ENCODE data around the gene FASTK.
"Not testable (repeated sequence)": the region's sequence is repeated elsewhere in the genome, so short reads cannot be mapped to it uniquely, and the experiment has no call there.

The FASTK gene

DNA sequence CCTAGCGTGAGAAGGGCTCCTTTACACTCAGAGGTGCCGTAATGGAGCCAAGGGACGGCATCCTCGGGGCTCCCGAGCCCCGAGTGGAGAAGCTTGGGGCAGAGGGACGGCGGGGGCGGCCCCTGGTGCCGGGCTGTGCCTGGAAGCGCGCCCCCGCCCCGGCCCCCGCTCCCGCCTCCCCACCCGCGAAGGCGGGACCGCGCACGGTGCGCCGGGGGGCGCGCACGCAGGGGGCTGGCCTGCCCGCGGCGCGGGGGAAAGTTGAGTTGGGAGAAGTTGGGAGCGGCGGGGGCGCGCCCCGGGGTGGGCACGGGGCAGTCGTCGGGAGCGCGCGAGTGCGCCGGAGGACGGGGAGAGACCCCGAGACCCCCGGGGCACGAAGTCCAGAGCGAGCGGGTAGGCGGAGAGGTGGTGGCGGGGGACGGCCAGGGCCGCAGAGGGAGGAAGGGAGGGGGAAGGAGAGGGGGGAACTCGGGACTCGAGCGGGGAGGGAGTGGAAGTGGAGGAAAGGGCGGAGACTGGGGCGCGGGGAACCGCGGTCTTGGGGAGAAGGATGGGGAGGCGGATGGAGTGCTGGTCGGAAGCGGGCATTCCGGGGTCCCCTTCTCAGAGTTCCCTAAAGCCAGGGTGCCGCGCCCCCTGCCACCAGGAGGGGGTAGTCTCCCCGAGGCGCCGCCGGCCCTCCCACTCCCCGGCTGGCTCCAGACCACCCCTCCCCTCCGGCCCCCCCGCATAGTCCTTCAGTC, 21.1 kb downstream of the FASTK start, which contains the start of gene SLC4A2:
SLC4A2 (plus strand) TSS at position 223 of the 746 bp plus-strand sequence. CDS start 2,399 bp downstream, outside the sequence.
- in situ Hi-C loops (cut with HindIII; ENCODE audit: low pct_ligation_motif_present, low pct_unique_long_range_greater_than_20kb, low sequenced_read_pairs), result no loop called here
- DNase-seq, result peak; percentile 87

GRCh38 chr7:151058781-151059366, 21.7 kb downstream of the FASTK start:
- in situ Hi-C loops (cut with HindIII; ENCODE audit: low pct_ligation_motif_present, low pct_unique_long_range_greater_than_20kb, low sequenced_read_pairs), result no loop called here
- DNase-seq, result peak; percentile 50

- in situ Hi-C loops (cut with HindIII; ENCODE audit: low pct_ligation_motif_present, low pct_unique_long_range_greater_than_20kb, low sequenced_read_pairs), result no loop called here
- peak; percentile 100 for DNase-seq
Observed at GRCh38 chr7:151057989-151058780, 22.4 kb downstream of the FASTK start.

- DNase-seq, result no peak
- in situ Hi-C loops (cut with HindIII; ENCODE audit: low pct_ligation_motif_present, low pct_unique_long_range_greater_than_20kb, low sequenced_read_pairs), result no loop called here
Observed at GRCh38 chr7:151057506-151057988, 23.1 kb downstream of the FASTK start, which contains the start of gene CDK5. Gene CDK5 (minus strand): TSS chr7:151057897. CDS start chr7:151057848, 49 bp downstream.

- no peak for DNase-seq
- in situ Hi-C loops (cut with HindIII; ENCODE audit: low pct_ligation_motif_present, low pct_unique_long_range_greater_than_20kb, low sequenced_read_pairs), result no loop called here
Observed at GRCh38 chr7:151056666-151057505, 23.7 kb downstream of the FASTK start.

GRCh38 chr7:151056283-151056665, 24.3 kb downstream of the FASTK start:
- DNase-seq, result no peak
- in situ Hi-C loops (cut with HindIII; ENCODE audit: low pct_ligation_motif_present, low pct_unique_long_range_greater_than_20kb, low sequenced_read_pairs), result no loop called here

- in situ Hi-C loops (cut with HindIII; ENCODE audit: low pct_ligation_motif_present, low pct_unique_long_range_greater_than_20kb, low sequenced_read_pairs), result no loop called here
- DNase-seq, result no peak
Observed at GRCh38 chr7:151053751-151054150, 26.9 kb downstream of the FASTK start.

GRCh38 chr7:151053096-151053495, 27.5 kb downstream of the FASTK start:
- in situ Hi-C loops (cut with HindIII; ENCODE audit: low pct_ligation_motif_present, low pct_unique_long_range_greater_than_20kb, low sequenced_read_pairs), result no loop called here

DNA sequence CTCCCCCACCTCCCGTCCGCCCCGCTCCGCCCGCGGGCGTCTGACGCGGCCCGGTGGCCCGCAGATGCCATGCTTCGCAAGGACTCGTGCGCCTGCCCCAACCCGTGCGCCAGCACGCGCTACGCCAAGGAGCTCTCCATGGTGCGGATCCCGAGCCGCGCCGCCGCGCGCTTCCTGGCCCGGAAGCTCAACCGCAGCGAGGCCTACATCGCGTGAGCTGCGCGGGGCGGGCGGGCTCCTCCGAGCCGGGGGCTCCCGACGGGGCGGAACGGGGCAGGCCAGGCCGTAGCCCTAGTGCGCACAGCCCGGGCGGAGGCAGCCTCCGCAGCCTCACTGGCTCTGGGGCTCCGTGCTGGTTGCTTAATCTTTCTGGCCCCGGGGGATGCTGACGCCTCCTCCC, 29.5 kb downstream of the FASTK start:
- DNase-seq, result peak; percentile 77
- in situ Hi-C loops (cut with HindIII; ENCODE audit: low pct_ligation_motif_present, low pct_unique_long_range_greater_than_20kb, low sequenced_read_pairs), result no loop called here

More at GRCh38 chr7:151053096-151053495, 27.5 kb downstream of the FASTK start:
- DNase-seq, result no peak

- in situ Hi-C loops (cut with HindIII; ENCODE audit: low pct_ligation_motif_present, low pct_unique_long_range_greater_than_20kb, low sequenced_read_pairs), result no loop called here
- DNase-seq, result no peak
Observed at GRCh38 chr7:151048911-151049463, 31.6 kb downstream of the FASTK start.

- in situ Hi-C loops (cut with HindIII; ENCODE audit: low pct_ligation_motif_present, low pct_unique_long_range_greater_than_20kb, low sequenced_read_pairs), result no loop called here
- DNase-seq, result no peak
Observed at GRCh38 chr7:151047976-151048815, 32.4 kb downstream of the FASTK start, which contains the start of gene ASIC3. Gene ASIC3 (plus strand): TSS chr7:151048531. CDS start chr7:151048886, 355 bp downstream.

DNA sequence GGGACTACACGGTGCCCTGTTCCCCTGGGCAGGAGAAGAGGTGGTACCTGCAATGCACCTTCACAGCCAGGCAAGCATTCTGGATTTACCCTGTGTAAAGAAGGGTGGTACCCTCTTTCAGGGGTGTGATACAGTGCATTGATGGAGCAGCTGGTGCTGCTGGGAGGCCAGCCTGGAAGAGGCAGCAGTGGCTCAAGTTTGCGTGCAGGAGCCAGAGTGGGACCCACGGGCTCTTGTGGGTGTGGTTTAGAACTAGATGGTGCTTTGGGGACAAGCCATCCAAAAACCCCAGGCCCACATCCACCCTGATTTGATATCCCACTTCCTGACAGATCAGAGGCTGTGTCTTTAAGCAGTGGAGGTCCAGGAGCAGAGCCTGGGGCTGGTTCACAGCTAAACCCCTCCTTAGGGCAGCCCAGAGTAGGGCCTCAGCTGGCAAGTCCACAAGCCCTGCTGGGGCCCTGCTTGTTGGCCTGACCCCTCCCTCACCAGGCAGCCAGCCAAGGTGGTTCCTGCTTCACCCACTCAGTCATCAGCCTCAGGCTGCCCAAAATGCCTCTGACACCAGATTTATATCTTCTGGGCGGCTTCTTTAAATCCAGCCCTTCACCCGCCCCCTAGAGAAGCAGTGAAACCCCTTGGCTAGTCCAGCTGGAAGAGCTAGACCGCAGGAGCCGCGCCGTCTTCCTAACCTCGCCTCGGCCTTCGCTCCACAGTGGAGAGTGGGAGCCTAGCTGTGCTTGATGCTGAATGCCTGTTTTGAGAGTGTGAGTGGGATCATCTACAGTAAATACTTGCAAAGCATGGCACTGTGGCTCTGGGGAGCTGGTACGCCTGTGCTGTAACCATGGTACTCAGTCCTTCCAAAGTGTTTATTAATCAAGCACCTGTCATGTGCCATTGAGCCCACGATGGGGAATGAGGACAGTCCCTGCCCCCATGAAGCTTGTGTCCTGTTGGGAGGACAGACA, 33.7 kb downstream of the FASTK start:
- DNase-seq, result no peak
- in situ Hi-C loops (cut with HindIII; ENCODE audit: low pct_ligation_motif_present, low pct_unique_long_range_greater_than_20kb, low sequenced_read_pairs), result no loop called here

DNA sequence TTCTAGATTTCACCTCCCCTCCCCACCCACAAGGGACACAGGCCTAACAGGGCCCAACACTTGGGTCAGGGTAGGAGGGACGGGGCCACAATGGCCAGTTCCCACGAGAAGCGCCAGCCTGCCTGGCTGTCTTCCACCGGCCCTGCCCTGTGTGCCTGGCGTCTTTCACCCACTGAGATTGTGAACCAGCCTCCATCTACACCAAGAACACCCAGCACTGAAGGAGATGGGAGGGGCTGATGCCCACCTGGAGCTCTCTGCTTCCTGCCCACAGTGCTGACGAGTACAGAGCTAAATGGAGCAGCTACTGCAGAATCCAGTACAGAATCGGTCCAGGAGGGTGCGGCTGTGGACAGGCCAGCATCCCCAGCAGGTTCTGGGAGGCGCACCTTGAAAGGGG, 34.6 kb downstream of the FASTK start:
- DNase-seq, result no peak

GRCh38 chr7:151045262-151045661, 35.3 kb downstream of the FASTK start:
- in situ Hi-C loops (cut with HindIII; ENCODE audit: low pct_ligation_motif_present, low pct_unique_long_range_greater_than_20kb, low sequenced_read_pairs), result no loop called here
- no peak for DNase-seq

More for the DNA sequence above, 34.6 kb downstream of the FASTK start:
- in situ Hi-C loops (cut with HindIII; ENCODE audit: low pct_ligation_motif_present, low pct_unique_long_range_greater_than_20kb, low sequenced_read_pairs), result no loop called here

GRCh38 chr7:151043959-151044358, 36.6 kb downstream of the FASTK start:
- in situ Hi-C loops (cut with HindIII; ENCODE audit: low pct_ligation_motif_present, low pct_unique_long_range_greater_than_20kb, low sequenced_read_pairs), result no loop called here
- no peak for DNase-seq

DNA sequence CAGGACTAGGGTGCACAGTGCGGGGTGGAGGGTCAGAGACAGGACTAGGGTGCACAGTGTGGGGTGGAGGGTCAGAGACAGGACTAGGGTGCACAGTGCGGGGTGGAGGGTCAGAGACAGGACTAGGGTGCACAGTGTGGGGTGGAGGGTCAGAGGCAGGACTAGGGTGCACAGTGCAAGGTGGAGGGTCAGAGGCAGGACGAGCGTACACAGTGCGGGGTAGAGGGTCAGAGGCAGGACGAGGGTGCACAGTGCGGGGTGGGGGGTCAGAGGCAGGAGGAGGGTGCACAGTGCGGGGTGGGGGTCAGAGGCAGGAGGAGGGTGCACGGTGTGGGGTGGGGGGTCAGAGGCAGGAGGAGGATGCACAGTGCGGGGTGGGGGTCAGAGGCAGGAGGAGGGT, 37.2 kb downstream of the FASTK start:
- DNase-seq; in situ Hi-C loops (cut with HindIII; ENCODE audit: low pct_ligation_motif_present, low pct_unique_long_range_greater_than_20kb, low sequenced_read_pairs): not testable (repeated sequence)
